HG02759 (cell line): Measurements from ENCODE around the gene EHBP1.
A peak's percentile ranks its signal among the peaks of the same experiment; 100 is the strongest.
"Not testable (repeated sequence)": the region's sequence is repeated elsewhere in the genome, so short reads cannot be mapped to it uniquely, and the experiment has no call there.

Experiments used
- ATAC-seq: cut with Tn5 transposase; IDR thresholded peaks from one replicate; pipeline ENCODE4 v1.9.1; 2021; ENCODE audit warnings: mild to moderate bottlenecking, moderate library complexity; ENCODE audit not compliant: unreplicated experiment

The EHBP1 gene

GRCh38 chr2:63003351-63003750 lies 297.8 kb downstream of the EHBP1 start:
- no peak for ATAC-seq

- no peak for ATAC-seq
Measured at GRCh38 chr2:63007813-63008458, 302.4 kb downstream of the EHBP1 start.

GRCh38 chr2:63008838-63009237 lies 303.3 kb downstream of the EHBP1 start:
- no peak for ATAC-seq

GRCh38 chr2:63009490-63009889 lies 304.0 kb downstream of the EHBP1 start:
- ATAC-seq, result no peak

- no peak for ATAC-seq
Measured at GRCh38 chr2:63012541-63012940, 307.0 kb downstream of the EHBP1 start.

GRCh38 chr2:63013438-63013837 lies 307.9 kb downstream of the EHBP1 start:
- no peak for ATAC-seq

- no peak for ATAC-seq
Measured at GRCh38 chr2:63015389-63015788, 309.9 kb downstream of the EHBP1 start.

GRCh38 chr2:63018439-63018838 lies 312.9 kb downstream of the EHBP1 start:
- ATAC-seq, result no peak

GRCh38 chr2:63019686-63020085 lies 314.2 kb downstream of the EHBP1 start:
- ATAC-seq, result not testable (repeated sequence)

- peak; percentile 61 for ATAC-seq
Measured at GRCh38 chr2:63023444-63023843, 317.9 kb downstream of the EHBP1 start.

- ATAC-seq, result no peak
Measured at GRCh38 chr2:63027220-63027619, 321.7 kb downstream of the EHBP1 start.

- no peak for ATAC-seq
Measured at GRCh38 chr2:63029058-63029457, 323.5 kb downstream of the EHBP1 start.

- no peak for ATAC-seq
Measured at GRCh38 chr2:63034526-63034925, 329.0 kb downstream of the EHBP1 start.

GRCh38 chr2:63035169-63035568 lies 329.7 kb downstream of the EHBP1 start:
- ATAC-seq, result no peak

- no peak for ATAC-seq
Measured at GRCh38 chr2:63035660-63036059, 330.1 kb downstream of the EHBP1 start.

- no peak for ATAC-seq
Measured at GRCh38 chr2:63038034-63038433, 332.5 kb downstream of the EHBP1 start.

- no peak for ATAC-seq
Measured at GRCh38 chr2:63040586-63040985, 335.1 kb downstream of the EHBP1 start.

GRCh38 chr2:63041592-63041991 lies 336.1 kb downstream of the EHBP1 start:
- ATAC-seq, result no peak

GRCh38 chr2:63044362-63045327 lies 339.1 kb downstream of the EHBP1 start:
- ATAC-seq, result no peak

GRCh38 chr2:63046552-63046951 lies 341.0 kb downstream of the EHBP1 start:
- ATAC-seq, result no peak

- no peak for ATAC-seq
Measured at GRCh38 chr2:63046961-63047320, 341.4 kb downstream of the EHBP1 start.
